Smooth muscle cell of trachea (primary cell): Measurements from ENCODE around the gene DNAJC7. TPM values are rescaled to one million over a fixed set of nuclear protein-coding genes. Genes with fewer than 3 reads are reported as not detected.

Source experiments
- total RNA-seq: library from RNA; depleted of rRNA; stranded (reverse); fragments of >200 nt; gene quantifications from 2 replicates; pipeline ENCODE4 v1.2.1, GENCODE V29; 2014

DNAJC7 gene, protein sequence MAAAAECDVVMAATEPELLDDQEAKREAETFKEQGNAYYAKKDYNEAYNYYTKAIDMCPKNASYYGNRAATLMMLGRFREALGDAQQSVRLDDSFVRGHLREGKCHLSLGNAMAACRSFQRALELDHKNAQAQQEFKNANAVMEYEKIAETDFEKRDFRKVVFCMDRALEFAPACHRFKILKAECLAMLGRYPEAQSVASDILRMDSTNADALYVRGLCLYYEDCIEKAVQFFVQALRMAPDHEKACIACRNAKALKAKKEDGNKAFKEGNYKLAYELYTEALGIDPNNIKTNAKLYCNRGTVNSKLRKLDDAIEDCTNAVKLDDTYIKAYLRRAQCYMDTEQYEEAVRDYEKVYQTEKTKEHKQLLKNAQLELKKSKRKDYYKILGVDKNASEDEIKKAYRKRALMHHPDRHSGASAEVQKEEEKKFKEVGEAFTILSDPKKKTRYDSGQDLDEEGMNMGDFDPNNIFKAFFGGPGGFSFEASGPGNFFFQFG
- 52.6 and 72.0 TPM in 2 replicates for total RNA-seq

DNA sequence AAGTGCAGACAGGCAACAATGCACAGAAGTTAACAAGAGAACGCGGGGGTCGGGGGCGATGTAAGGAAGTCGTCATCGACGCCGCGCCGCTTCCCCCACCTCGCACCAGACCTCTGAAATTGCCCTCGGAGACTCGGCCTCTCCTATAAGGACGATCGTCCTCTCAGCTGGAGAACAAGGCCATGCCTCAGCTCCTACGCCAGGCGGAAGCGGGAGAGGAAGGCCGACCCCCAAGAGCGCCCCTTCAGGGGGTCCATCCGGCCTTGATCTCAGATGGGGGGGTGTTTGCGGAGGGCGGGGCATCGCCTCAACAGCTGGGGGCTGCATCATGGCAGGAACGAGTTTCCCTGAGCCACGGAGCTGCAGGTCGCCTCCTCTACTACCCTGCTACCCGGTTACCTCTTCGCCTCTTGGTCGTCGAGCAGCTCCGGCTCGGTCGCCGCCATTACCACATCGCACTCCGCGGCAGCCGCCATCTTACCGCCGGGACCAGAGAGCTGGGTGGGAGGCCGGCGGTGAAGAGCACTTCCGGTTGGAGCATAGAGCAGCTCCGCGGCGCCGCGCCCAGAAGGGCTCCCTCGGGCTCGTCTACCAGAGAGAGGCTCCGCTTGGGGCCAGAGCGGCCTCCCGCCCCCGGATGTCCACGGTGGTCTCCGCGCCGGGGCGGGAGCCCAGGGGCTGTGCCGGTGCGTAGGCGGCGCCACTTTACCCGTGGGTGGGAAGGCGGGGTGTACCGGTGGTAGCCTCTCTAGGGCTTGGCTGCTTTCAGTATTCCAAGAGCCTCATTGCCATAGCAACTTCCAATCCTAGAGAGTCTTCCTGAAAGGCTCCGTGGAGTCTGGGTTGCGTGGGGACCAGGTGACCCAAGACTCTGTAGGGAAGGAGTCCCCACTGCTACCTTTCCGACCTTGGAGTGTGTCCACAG, at the start of gene DNAJC7:
DNAJC7 (minus strand) TSS at position 499 of the 925 bp plus-strand sequence; CDS start at position 476, 23 bp downstream.

DNA sequence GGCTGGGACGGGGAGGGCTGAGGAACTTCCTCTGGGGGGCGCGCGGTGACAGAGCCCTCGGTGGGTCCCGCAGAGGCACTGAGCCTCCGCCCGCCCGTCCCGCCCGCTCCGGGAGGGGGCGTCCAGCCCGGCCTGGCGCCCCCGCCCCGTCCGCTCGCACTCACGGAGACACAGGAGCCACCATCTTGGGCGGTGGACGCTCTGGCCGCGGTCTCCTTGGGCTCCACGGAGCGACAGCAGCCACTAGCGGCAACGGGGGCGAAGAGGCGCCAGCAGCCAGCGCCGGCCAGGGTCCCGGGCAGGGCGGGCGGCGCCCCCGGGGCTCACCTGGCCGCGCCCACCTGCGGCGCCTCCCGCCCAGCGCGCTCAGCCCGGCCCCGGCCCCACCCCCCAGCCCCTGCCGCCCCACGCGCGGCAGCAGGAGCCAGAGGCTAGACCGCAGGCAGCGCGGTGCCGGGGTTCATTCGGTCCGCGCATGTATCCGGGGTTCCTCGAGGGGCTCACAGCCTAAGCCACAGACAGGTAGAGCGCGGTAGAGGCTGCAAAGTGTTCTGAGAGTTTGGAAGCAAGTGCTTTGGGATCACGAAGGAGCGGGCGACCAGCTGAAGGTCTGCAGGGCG, 33.3 kb upstream of the DNAJC7 start, which contains the start of gene C17orf113:
C17orf113 (minus strand) TSS at position 209 of the 620 bp plus-strand sequence. CDS start 7,225 bp downstream, outside the sequence.

GRCh38 chr17:42019509-42020404, 2.5 kb upstream of the DNAJC7 start, which contains the start of gene NKIRAS2:
NKIRAS2 (plus strand) TSS chr17:42020090; CDS start chr17:42021578, 1,488 bp downstream.

GRCh38 chr17:41966463-41967140, 50.6 kb downstream of the DNAJC7 start, which contains the start of gene CNP:
CNP (plus strand) TSS chr17:41966795; CDS start chr17:41966885, 90 bp downstream.

GRCh38 chr17:41930009-41930832, 87.0 kb downstream of the DNAJC7 start, which contains the start of gene ODAD4:
ODAD4 (plus strand) TSS chr17:41930617; CDS start chr17:41930724, 107 bp downstream.

Other genes starting within 250 kb of the DNAJC7 start
- 5.3 and 5.4 TPM in 2 replicates for gene JUP, start 230.7 kb downstream of the DNAJC7 start, total RNA-seq
- gene P3H4, start 205.5 kb downstream of the DNAJC7 start, total RNA-seq: 41.6 and 64.2 TPM in 2 replicates
- 407 and 587 TPM in 2 replicates for gene FKBP10, start 204.4 kb downstream of the DNAJC7 start, total RNA-seq
- 54.1 and 80.7 TPM in 2 replicates for gene NT5C3B, start 181.2 kb downstream of the DNAJC7 start, total RNA-seq
- gene KLHL10, start 179.6 kb downstream of the DNAJC7 start, total RNA-seq: 0.17 and 0.29 TPM in 2 replicates
- 28.7 and 33.2 TPM in 2 replicates for gene KLHL11, start 152.0 kb downstream of the DNAJC7 start, total RNA-seq
- gene ACLY, start 98.5 kb downstream of the DNAJC7 start, total RNA-seq: 171 and 230 TPM in 2 replicates
- 0.33 and 1.3 TPM in 2 replicates for gene ODAD4, start 86.8 kb downstream of the DNAJC7 start, total RNA-seq
- gene CNP, start 50.6 kb downstream of the DNAJC7 start, total RNA-seq: 63.4 and 90.5 TPM in 2 replicates
- gene NKIRAS2, start 2.7 kb upstream of the DNAJC7 start, total RNA-seq: 16.3 and 30.4 TPM in 2 replicates
- 0.15 and 0.17 TPM in 2 replicates for gene C17orf113, start 33.2 kb upstream of the DNAJC7 start, total RNA-seq
- gene ZNF385C, start 81.0 kb upstream of the DNAJC7 start, total RNA-seq: not detected in 2 replicates
- 17.2 and 25.6 TPM in 2 replicates for gene DHX58, start 95.3 kb upstream of the DNAJC7 start, total RNA-seq
- 7.0 and 10.8 TPM in 2 replicates for gene KAT2A, start 103.9 kb upstream of the DNAJC7 start, total RNA-seq
- gene HSPB9, start 105.4 kb upstream of the DNAJC7 start, total RNA-seq: not detected in 2 replicates
- gene RAB5C, start 137.6 kb upstream of the DNAJC7 start, total RNA-seq: 82.9 and 87.3 TPM in 2 replicates
- gene KCNH4, start 163.7 kb upstream of the DNAJC7 start, total RNA-seq: under 0.01 TPM in 1 of 2 replicates, not detected in the other
- not detected in 2 replicates for gene HCRT, start 168.0 kb upstream of the DNAJC7 start, total RNA-seq
- 16.1 and 30.3 TPM in 2 replicates for gene GHDC, start 177.1 kb upstream of the DNAJC7 start, total RNA-seq